Dermis blood vessel endothelial cell (primary cell): ENCODE measurements around the gene PSORS1C2. TPM values are rescaled to one million over a fixed set of nuclear protein-coding genes. Genes with fewer than 3 reads are reported as not detected.
A peak's percentile ranks its signal among the peaks of the same experiment; 100 is the strongest.

Experiments used
- DNase-seq: peaks from one replicate; pipeline ENCODE4 v3.0.0; 2010
- total RNA-seq: library from RNA; depleted of rRNA; stranded (reverse); fragments of >200 nt; gene quantifications from 2 replicates; pipeline ENCODE4 v1.2.3, GENCODE V29; 2014

The PSORS1C2 gene
- total RNA-seq, 1 donor from 2014 or later: not detected

DNA sequence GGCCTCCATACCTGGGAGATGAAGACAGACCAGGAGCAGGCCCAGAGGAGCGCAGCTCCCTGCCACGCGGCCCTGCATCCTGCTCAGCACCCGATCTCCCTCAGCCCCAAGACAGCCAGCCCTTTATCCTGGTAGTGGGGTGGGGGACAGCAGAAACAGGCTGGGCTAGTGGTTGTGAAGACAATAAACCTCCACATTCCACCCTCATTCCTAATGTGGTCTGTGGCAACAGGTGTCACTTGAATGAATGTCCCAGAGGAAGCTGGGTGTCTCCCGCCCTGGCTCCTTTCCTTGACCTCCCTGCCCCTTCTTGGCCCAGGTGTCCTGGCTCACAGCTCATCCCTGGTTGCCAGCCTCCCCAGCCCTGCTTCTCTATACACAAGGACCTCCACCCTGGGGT is 26.4 kb downstream of the PSORS1C2 start, which contains the start of gene C6orf15:
Gene C6orf15, minus strand, starts transcription at position 98 of the 400 bp plus-strand sequence. Its CDS starts 20 bp downstream, at position 78.
- no peak for DNase-seq

DNA sequence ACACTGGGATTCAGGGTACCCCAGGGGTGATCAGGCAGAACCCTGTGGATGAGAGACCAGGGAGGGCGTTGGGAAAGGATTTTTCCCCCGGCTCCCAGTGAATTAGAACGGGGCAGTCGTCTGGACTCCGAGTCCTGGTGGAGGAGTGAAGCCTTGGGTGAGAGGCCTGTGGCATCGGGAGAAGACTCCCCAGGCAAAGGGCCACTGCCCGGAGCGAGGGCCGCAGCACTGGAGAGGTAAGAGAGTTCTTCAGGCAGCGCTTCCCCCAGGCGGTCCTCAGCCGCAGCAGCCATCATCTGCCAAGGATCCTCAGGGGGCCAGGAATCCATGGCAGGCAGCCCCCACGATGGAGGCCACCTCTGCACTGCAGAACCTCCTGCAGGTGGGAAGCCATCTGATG is 27.2 kb downstream of the PSORS1C2 start:
- no peak for DNase-seq

DNA sequence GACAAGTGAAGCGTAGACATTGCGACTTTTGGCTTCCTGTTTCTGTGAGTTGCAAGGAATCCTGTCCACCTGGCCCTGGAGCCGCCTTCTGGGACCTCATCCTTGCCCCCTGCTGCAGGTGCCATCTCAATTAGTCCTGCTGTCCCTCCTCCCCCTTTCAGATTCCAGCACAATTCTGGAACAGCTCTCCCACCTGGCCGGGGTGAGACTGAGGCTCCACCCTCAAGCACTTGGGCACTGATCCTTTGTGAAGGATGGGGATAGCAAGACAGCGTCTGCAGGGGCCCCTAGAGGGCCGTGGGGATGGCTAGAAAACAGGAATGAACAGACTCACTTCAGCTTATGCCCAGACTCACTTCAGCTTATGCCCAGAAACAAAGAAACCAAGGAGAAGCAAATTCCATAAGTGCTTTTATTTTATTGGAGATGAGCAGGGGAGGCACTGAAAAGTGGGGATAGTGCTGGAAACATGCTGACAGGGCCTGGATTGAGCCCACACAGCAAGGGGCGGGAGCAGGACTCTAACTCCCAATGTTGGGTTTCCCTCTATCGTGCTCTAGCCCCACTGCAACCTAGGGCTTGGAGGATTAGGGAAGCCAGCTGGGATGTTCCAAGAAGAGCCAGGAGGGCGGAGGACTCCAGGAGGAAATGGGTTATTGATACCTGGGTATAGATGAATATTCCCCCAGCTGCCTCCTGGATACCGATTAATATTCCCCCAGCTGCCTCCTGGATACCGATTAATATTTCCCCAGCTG is 27.9 kb downstream of the PSORS1C2 start:
- DNase-seq: no peak

DNA sequence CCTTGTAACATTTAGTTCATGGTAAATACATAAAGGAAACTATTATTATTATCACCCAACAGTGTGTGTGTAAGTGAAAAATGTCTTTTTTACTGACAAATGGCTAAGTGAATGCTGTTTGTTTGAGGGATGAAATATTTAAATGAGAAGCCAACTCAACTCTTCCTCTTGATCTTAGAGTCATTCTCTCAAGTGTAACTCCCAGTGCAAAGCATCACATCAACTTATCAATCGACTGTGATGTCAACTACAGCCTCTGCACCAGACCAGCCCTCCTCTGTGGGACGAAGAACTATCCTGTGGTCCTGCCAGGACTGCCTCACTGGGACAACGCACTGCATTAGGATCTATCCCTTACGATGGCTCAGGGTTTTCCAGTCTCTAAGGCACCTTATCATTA is 31.8 kb downstream of the PSORS1C2 start:
- DNase-seq: no peak

DNA sequence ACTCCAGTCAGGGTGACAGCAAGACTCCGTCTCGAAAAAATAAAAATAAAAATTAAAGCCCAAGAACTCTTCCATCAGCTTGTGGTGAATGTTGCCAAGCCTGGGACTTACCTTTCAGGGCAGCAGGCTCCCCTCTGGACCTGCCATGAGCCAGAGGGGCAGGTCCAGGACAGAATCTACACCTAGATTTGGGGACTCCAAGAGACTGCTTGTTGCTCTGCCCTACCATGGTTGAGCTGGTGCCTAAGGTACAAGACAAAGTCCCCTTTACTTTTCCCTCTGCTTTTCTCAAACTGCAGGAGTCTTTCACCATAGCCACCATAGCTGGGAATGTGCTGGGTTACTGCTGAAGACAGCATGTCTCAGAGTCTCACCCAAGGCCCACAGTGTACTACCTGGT is 35.7 kb downstream of the PSORS1C2 start:
- no peak for DNase-seq

DNA sequence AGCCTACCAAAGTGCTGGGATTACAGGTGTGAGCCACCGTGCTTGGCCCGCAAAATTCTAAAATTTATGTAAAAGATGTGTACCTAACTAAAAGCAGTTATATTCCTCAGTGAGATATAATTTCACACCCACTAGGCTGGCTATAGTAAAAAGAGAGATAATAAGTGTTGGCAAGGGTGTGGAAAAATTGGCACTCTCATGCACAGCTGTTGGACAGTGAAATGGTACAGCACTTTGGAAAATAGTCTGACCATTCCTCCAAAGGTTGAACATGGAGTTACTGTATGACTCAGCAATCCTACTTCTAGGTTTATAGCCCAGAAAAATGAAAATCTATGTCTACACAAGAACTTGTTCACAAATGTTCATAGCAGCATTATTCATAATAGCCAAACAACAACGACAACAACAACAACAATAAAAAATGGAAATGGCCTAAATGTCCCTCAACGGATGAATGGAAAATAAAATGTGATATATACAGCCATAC is 40.4 kb downstream of the PSORS1C2 start:
- DNase-seq: no peak

DNA sequence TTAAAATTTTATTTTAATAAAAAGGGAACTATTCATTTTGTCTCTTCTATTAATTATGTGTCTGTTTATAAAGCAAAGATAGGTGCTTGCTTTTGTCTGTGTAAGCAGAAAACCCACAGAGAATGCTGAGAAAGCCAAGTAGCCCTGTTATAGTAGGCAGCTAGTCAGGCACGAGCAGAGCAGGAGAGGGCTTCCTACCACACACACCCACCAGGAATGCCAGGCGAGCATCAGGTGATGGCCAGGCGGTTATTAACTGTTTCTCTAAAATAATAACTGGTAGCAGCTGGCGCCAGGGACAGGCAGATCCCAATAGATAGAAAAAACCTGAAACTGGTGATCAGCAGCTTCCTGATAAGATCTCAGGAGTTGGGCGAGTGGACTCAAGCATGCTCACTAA is 42.2 kb downstream of the PSORS1C2 start:
- DNase-seq: no peak

DNA sequence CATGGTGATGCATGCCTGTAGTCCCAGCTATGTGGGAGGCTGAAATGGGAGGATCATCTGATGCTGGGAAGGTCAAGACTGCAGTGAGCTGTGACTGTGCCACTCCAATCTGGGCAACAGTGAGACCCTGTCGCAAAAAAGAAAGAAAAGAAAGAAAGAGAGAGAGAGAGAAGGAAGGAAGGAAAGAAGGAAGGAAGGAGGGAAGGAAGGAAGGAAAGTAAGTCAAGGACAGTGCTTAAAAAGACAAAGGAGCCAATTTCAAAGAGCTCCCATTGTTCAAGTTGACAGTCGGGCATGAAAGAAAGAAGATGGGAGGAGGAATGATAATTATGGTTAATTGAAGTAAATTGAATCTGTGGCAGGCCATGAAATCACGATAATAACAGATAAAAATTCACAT is 42.7 kb downstream of the PSORS1C2 start:
- no peak for DNase-seq

DNA sequence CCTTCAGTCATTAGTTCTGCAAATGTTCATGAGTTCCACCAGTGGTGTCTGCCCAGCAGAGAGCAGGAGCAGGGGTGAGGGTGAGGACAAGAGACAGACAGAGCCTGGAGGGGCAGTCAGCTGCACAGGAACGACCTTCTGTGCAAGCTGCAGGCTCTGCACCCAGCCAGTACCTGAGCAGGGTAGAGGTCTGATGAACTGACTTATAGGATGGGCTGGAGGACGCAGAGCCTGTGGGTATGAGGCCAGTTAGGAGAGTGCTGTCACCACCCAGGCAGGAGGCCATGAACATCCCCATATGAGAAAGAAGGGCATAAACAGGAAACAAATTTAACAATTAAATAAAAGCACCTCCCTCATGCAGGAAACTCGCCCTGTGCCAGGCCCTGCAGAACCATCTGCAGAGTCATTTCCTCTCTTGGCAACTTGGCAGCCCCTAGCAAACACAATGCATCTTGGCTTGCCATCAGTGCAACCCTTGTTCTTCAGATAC is 44.4 kb downstream of the PSORS1C2 start:
- peak; percentile 77 for DNase-seq

DNA sequence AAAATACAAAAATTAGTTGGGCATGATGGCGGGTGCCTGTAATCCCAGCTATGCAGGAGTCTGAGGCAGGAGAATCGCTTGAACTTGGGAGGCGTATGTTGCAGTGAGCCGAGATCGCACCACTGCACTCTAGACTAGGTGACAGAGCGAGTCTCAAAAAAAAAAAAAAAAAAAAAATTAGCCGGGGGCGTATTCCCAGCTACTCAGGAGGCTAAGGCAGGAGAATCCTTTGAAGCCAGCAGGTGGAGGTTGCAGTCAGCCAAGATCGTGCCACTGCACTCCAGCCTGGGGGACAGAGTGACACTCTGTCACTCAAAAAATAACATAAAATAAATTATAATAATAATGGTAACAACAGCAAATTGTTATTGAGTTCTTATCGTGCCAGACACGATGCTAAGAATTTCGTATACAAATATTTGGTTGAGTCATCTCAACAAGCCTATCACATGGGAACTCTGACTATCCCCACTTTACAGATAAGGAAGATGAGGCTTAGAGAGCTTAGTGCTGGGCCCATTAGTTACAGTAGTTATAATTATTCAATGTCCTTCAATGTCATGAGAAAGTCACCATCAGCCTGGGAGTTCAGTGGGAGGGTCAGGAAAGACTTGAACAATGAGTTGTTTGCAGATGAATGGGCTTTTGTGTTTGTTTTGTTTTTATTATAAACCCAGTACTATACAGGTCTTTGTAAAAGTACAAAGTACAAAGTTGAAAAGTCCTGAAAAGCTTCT is 45.9 kb downstream of the PSORS1C2 start:
- DNase-seq: peak; percentile 56

DNA sequence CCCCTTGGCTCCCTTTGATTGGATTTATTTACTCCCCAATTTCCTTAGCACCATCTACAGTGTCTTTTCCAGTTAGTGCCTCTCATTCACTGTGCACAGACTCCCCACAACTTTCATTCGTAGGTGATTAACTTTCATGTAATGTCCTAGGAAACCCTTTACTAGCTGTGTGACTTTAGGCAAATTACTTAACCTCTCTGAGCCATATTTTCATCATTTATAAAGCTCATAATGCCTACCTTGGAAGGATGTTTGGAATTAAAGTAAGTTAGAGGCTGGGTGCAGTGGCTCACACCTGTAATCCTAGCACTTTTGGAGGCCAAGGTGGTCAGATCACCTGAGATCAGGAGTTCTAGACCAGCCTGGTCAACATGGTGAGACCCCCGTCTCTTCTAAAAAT is 46.6 kb downstream of the PSORS1C2 start:
- DNase-seq: no peak

DNA sequence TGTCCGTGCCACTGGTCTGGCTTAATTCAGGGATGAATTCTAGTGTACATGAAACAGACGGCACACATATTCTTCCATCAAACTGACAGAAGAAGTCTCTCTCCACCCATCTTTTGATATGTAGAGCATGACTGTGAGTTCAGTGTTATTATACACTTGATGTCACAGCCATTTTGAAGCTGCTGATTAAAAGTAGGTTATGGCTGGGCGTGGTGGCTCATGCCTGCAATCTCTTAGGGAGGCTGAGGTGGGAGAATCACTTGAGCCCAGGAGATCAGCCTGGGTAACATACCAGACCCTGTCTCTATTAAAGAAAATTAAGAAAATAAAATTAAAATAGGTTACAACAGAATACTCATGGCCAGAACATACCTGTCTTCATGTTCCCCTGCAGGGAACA is 47.2 kb downstream of the PSORS1C2 start:
- no peak for DNase-seq

DNA sequence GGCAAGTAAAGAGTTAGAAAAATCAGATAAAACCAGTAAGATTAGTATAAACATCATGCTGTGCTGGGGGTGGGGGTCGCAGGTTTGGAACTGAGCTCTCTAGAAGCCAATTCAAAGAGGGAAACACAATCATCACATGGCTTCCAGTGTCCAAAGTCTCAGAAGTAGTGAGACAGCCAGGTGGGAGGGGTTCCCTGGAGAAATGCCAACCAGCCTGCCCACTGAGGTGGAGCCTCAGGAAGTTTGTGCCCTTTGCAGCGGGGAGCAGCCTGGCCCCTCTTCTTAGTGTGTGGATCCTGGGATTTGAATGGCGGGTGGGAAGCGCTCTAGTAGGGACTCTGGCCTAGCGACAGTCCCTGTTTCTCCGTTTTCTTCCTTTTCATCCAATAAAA is 47.9 kb downstream of the PSORS1C2 start:
- no peak for DNase-seq

DNA sequence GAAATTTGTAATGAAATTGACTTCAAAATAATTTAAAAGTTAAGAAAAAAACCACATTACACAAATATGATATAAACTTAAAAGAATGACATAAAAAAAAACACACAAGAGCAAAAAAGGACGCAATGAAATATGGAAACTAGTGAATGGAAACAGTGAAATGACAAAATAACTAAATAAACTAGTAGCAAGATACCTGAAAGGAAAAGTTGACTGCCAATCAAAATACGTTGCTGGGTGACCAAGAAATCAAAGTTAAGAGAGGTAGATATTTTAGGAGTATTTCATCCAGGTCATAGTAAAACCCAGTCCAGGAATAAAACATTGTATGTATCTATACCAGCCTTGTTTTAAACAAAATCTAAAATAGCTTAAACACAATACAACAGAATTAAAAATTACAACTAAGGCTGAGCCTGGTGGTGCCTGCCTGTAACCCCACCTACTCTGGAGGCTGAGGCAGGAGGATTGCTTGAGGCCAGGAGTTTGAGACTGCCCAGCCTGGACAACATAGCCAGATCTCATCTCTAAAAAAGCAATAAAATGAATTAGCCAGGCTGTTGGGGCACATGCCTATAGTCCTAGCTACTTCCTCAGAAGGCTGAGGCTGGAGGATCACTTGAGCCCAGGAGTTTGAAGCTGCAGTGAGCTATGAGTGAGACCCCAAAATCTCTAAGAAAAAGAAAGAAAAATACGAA is 48.4 kb downstream of the PSORS1C2 start:
- DNase-seq: no peak

Other genes with a start within 250 kb of the PSORS1C2 start
- gene GTF2H4, start 230.9 kb downstream of the PSORS1C2 start, total RNA-seq: 16.2 and 26.4 TPM in 2 replicates
- 11.7 and 20.5 TPM in 2 replicates for gene VARS2, start 224.8 kb downstream of the PSORS1C2 start, total RNA-seq
- gene SFTA2, start 206.9 kb downstream of the PSORS1C2 start, total RNA-seq: not detected in 2 replicates
- gene MUCL3, start 198.1 kb downstream of the PSORS1C2 start, total RNA-seq: not detected in 2 replicates
- not detected in 2 replicates for gene MUC21, start 155.3 kb downstream of the PSORS1C2 start, total RNA-seq
- gene MUC22, start 128.6 kb downstream of the PSORS1C2 start, total RNA-seq: not detected in 2 replicates
- 0.14 TPM in 1 of 2 replicates, not detected in the other for gene C6orf15, start 26.5 kb downstream of the PSORS1C2 start, total RNA-seq
- gene PSORS1C1, start 24.3 kb downstream of the PSORS1C2 start, total RNA-seq: 0.17 and 4.7 TPM in 2 replicates
- not detected in 2 replicates for gene CDSN, start 18.6 kb downstream of the PSORS1C2 start, total RNA-seq
- 12.3 and 18.1 TPM in 2 replicates for gene CCHCR1, start 18.7 kb upstream of the PSORS1C2 start, total RNA-seq
- 15.8 and 39.1 TPM in 2 replicates for gene TCF19, start 19.5 kb upstream of the PSORS1C2 start, total RNA-seq
- 0.68 TPM in 1 of 2 replicates, not detected in the other for gene POU5F1, start 31.6 kb upstream of the PSORS1C2 start, total RNA-seq
- gene HLA-C, start 133.0 kb upstream of the PSORS1C2 start, total RNA-seq: 519 and 909 TPM in 2 replicates
- gene HLA-B, start 218.1 kb upstream of the PSORS1C2 start, total RNA-seq: 256 and 1,456 TPM in 2 replicates